BE2C (cell line): ENCODE data around the gene SRGAP3.

Source experiments
- DNase-seq: peaks from one replicate; pipeline ENCODE4 v3.0.0-alpha.2; 2020
- H3K27me3 ChIP-seq: fragments of 250-450 bp; sonication (Bioruptor Pico); 2 replicates; pipeline ENCODE4 v1.5.1; 2020; ENCODE audit warnings: mild to moderate bottlenecking
- H3K36me3 ChIP-seq: fragments of 250-450 bp; sonication (Bioruptor Pico); 2 replicates; pipeline ENCODE4 v1.5.1; 2020; ENCODE audit warnings: mild to moderate bottlenecking
- H3K4me1 ChIP-seq: fragments of 250-450 bp; sonication (Bioruptor Pico); 2 replicates; pipeline ENCODE4 v1.5.1; 2020
- H3K4me3 ChIP-seq: 2 replicates; pipeline ENCODE4 v1.5.1; 2011; ENCODE audit warnings: low read depth, low read length
- H3K9me3 ChIP-seq: fragments of 250-450 bp; sonication (Bioruptor Pico); 2 replicates; pipeline ENCODE4 v1.5.1; 2020
- CTCF ChIP-seq: IDR thresholded peaks from 2 replicates; pipeline ENCODE4 v1.5.1; 2012; ENCODE audit warnings: mild to moderate bottlenecking, low read depth, low read length

SRGAP3 gene

GRCh38 chr3:9066775-9067174, 182.7 kb downstream of the SRGAP3 start:
- Histone ChIP-seq H3K4me3 (no peak overlapping the region), H3K9me3 (no peaks in the 10 kb centered on the region; the same call in 1 of the 2 replicates), H3K27me3 (no peaks in the 10 kb centered on the region), H3K36me3 (no peaks in the 10 kb centered on the region), H3K4me1 (no peaks in the 10 kb centered on the region)
- DNase-seq: no peak
- no peak for TF ChIP-seq CTCF

- no peak overlapping the region for H3K4me3 ChIP-seq
- no peaks in the 10 kb centered on the region for H3K27me3 ChIP-seq
- H3K4me1 ChIP-seq: no peaks in the 10 kb centered on the region
- no peaks in the 10 kb centered on the region for H3K36me3 ChIP-seq
- no peak for TF ChIP-seq CTCF
- H3K9me3 ChIP-seq: no peaks in the 10 kb centered on the region; the same call in 1 of the 2 replicates
- no peak for DNase-seq
These were observed 183.3 kb downstream of the SRGAP3 start for GRCh38 chr3:9066141-9066540.

DNA sequence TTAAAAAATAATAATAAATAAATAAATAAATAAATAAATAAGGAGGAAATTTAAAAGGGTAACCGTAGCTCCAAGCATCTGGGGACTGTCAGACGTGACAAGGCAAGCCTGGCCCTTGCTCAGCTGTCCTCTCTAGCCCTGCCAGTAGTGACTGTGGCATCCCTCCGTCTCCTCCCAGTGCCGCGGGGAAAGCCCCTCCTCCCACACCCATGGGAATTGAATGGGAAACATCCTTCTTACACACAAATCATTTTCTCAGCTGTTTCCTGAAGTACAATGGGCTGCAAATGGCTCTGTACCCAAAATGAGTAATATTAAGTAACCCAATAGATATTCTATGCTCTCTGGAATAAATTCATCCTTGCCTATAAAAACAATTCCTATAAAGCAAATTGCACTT, 184.6 kb downstream of the SRGAP3 start:
- DNase-seq: peak; percentile 58
- H3K27me3 ChIP-seq: no peaks in the 10 kb centered on the region
- TF ChIP-seq CTCF: no peak

DNA sequence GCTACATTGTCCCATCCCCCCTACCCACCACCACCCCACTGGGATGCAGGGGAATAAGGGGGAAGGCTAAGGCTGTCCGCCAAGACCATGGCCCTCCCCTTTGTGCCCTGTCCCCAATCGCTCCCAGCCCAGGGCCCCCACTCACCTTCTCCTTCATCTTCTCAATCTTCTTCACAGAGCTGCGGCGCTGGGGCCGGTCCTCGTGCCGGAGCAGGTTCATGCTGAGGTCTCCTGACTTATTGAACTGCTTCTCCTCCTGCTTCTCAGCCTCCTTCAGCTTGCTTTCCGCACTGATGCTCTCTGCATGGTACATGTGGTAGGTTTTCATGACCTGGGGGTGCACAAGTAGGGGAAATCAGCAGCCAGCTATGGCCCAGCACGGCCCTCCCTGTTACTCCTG, 185.2 kb downstream of the SRGAP3 start:
- no peak for DNase-seq
- no peak overlapping the region for H3K4me3 ChIP-seq
- no peaks in the 10 kb centered on the region for H3K36me3 ChIP-seq
- no peaks in the 10 kb centered on the region; the same call in 1 of the 2 replicates for H3K9me3 ChIP-seq
- TF ChIP-seq CTCF: no peak
- no peaks in the 10 kb centered on the region for H3K27me3 ChIP-seq
- H3K4me1 ChIP-seq: peaks cover 3% of the 10 kb centered on the region; the same call in 1 of the 2 replicates

More for the DNA sequence above, 184.6 kb downstream of the SRGAP3 start:
- Histone ChIP-seq H3K36me3 (no peaks in the 10 kb centered on the region), H3K9me3 (no peaks in the 10 kb centered on the region; the same call in 1 of the 2 replicates), H3K4me1 (peaks cover 2% of the 10 kb centered on the region; the same call in 1 of the 2 replicates), H3K4me3 (no peak overlapping the region)

- no peaks in the 10 kb centered on the region for H3K27me3 ChIP-seq
- peaks cover 3% of the 10 kb centered on the region; the same call in 1 of the 2 replicates for H3K4me1 ChIP-seq
- no peaks in the 10 kb centered on the region for H3K36me3 ChIP-seq
- DNase-seq: no peak
- no peak overlapping the region for H3K4me3 ChIP-seq
- TF ChIP-seq CTCF: no peak
- H3K9me3 ChIP-seq: no peaks in the 10 kb centered on the region; the same call in 1 of the 2 replicates
These were observed 186.9 kb downstream of the SRGAP3 start for GRCh38 chr3:9062570-9062969.

DNA sequence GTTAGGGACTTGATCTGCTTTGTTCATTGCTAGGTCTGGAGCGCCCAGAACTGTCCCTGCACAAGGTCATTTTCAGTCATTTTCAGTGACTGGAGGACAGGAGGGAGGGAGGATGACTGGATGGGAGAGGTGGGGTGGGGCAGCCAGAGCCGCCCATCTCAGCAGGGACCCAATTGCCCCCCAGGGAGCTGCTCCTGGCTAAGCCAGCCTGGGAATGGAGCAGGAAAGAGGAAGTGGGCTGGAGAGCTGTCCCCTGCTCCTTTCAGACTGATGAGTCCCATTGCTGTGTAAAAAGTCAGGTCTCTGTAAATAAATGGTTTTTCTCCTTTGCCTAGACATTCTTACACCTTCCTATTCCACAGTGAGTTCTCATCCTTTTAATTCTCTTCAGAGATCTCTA, 187.8 kb downstream of the SRGAP3 start:
- Histone ChIP-seq H3K9me3 (no peaks in the 10 kb centered on the region; the same call in 1 of the 2 replicates), H3K36me3 (no peaks in the 10 kb centered on the region), H3K27me3 (no peaks in the 10 kb centered on the region), H3K4me3 (no peak overlapping the region), H3K4me1 (peaks cover 3% of the 10 kb centered on the region; the same call in 1 of the 2 replicates)
- no peak for DNase-seq
- no peak for TF ChIP-seq CTCF
